ENCODE data around the gene MVK. TPM values are rescaled to one million over a fixed set of nuclear protein-coding genes. Genes with fewer than 3 reads are reported as not detected.
A peak's percentile ranks its signal among the peaks of the same experiment; 100 is the strongest.

MVK gene
- polyA plus RNA-seq, 1 of the 3 experiments (the other 2 are of a cell fraction), result 7.0 TPM

DNA sequence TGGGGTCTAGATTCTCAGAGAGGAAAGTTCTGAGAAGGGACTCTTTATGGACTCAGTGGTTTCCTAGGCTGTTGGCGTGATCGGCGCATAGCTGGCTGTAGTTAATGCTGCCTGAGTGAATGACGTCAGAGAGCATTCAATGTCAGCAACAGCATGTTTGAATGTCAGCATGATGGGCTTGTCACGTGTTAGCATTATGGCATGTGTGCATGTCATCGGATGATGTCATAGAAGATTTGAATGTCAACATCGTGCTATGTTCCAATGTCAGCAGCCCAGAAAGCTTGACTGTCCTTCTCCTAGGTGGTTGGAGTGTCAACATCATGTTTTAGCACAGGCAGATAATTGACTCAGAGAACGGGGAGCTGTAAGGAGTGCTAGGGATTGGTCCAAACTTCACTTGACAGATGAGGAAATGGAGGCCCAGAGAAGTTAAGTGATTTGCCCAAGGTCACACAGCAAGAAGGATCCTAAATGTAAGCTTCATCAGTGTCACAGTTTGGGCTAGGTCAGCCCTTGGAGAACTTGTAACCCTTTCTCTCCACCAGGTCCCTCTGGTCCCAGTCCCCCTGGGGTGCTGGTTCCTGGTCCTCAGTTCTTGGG, 45.5 kb downstream of the MVK start:
- H3K27me3 ChIP-seq (ENCODE audit: insufficient read depth), result peaks cover 23% of the 10 kb centered on the region; the same call in 1 of the 2 replicates
- ChIA-PET CTCF (interaction anchor here (0.8 to 5.2 kb wide), 5 partner anchors 13 to 156 kb away, joined by 3 to 33 read pairs (median 3); no protein-coding TSS in a partner anchor), POLR2A (no interaction called here)
- no peak for DNase-seq
- TF ChIP-seq ELF1 (IDR thresholded peaks at IDR 0.05) (no peak), GATA2 (CRISPR knock-in tag; IDR thresholded peaks at IDR 0.05) (no peak), TAF1 (IDR thresholded peaks at IDR 0.05; ENCODE audit: borderline replicate concordance, low read depth, low read length) (no peak), IRF3 (IDR thresholded peaks at IDR 0.05; ENCODE audit: low read depth, low read length) (no peak)
- no peaks in the 10 kb centered on the region for H3K79me2 ChIP-seq (ENCODE audit: insufficient read depth)
- no peaks in the 10 kb centered on the region for H3K36me3 ChIP-seq (replicated peaks in 1 of 2; ENCODE audit: control insufficient read depth in 1 of 2, insufficient read depth in 2 of 2, low read length in 1 of 2)
- no peaks in the 10 kb centered on the region for H4K20me1 ChIP-seq (ENCODE audit: insufficient read depth)
- H3F3A ChIP-seq (replicated peaks; ENCODE audit: insufficient read depth), result no peaks in the 10 kb centered on the region
- H3K27ac ChIP-seq (ENCODE audit: low read depth in 2 of 2, low read length in 1 of 2), result peak overlapping the region in 1 of 2 experiments; percentile 36; a peak in 1 of 4 replicates
- H3K9me2 ChIP-seq, result no peaks in the 10 kb centered on the region
- no peak overlapping the region for H3K9ac ChIP-seq
- no peak overlapping the region for H3K4me2 ChIP-seq
- no peaks in the 10 kb centered on the region for H3K9me3 ChIP-seq
- no peak overlapping the region for H3K4me3 ChIP-seq (ENCODE audit: low read depth in 2 of 2, low read length in 1 of 2)
- H2AFZ ChIP-seq (ENCODE audit: low read depth), result no peak overlapping the region
- WGBS (ENCODE audit: low lambda C conversion rate), result 74% methylated on average over 8 of the region's 8 CpGs
- peaks cover 0 to 68% of the 10 kb centered on the region in 2 experiments; a peak in 3 of 4 replicates for H3K4me1 ChIP-seq (ENCODE audit: control insufficient read depth in 1 of 2, insufficient read depth in 2 of 2, low read depth in 1 of 2, low read length in 1 of 2)

DNA sequence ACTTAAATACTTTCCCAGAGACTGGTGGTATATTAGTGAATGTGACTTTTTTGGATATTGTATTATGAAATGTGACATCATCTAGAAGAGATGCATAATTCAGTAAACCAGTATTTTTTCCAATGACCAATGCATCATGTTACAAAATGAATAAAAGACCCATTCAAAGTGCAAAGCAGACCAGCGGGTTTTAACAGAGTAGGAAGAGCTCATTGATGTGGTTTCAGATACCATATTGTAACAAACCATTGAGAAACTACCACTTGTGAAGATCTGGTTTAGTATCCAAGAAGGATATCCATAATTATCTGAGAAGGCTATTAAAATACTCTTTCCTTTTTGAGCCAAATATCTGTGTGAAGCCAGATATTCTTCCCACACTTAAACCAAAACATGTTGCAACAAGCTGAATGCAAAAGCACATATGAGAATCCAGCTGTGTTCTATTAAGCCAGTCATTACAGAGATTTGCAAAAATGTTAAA, 47.7 kb downstream of the MVK start:
- H3K36me3 ChIP-seq (replicated peaks in 1 of 2; ENCODE audit: control insufficient read depth in 1 of 2, insufficient read depth in 2 of 2, low read length in 1 of 2), result no peaks in the 10 kb centered on the region
- no peak overlapping the region for H2AFZ ChIP-seq (ENCODE audit: low read depth)
- peaks cover 0 to 82% of the 10 kb centered on the region in 2 experiments; a peak in 3 of 4 replicates for H3K4me1 ChIP-seq (ENCODE audit: control insufficient read depth in 1 of 2, insufficient read depth in 2 of 2, low read depth in 1 of 2, low read length in 1 of 2)
- H3K27ac ChIP-seq (ENCODE audit: low read depth in 2 of 2, low read length in 1 of 2), result peak overlapping the region in 1 of 2 experiments; percentile 93; a peak in 2 of 4 replicates
- H3K79me2 ChIP-seq (ENCODE audit: insufficient read depth), result no peaks in the 10 kb centered on the region
- no peak for DNase-seq
- ChIA-PET POLR2A (interaction anchor here (1.2 to 2.3 kb wide), 6 partner anchors 10 to 95 kb away, joined by 3 to 20 read pairs (median 6); no protein-coding TSS in a partner anchor), CTCF (interaction anchor here (1.0 to 5.2 kb wide), 9 partner anchors 14 to 101 kb away, joined by 3 to 33 read pairs (median 4); partner anchors contain the start of gene FAM222A)
- no peak overlapping the region for H3K4me3 ChIP-seq (ENCODE audit: low read depth in 2 of 2, low read length in 1 of 2)
- no peak overlapping the region for H3K4me2 ChIP-seq
- no peaks in the 10 kb centered on the region for H3K9me2 ChIP-seq
- 29% methylated on average over 1 of the region's 1 CpG for WGBS (ENCODE audit: low lambda C conversion rate)
- TF ChIP-seq TEAD4 (IDR thresholded peaks at IDR 0.05; ENCODE audit: borderline replicate concordance, insufficient read depth) (no peak), EP300 (IDR thresholded peaks at IDR 0.05; ENCODE audit: borderline replicate concordance in 1 of 2, low read depth in 1 of 2, low read length in 1 of 2) (peak in 1 of 2 experiments; percentile 31; a peak in 1 of 4 replicates)
- no peaks in the 10 kb centered on the region for H3K9me3 ChIP-seq
- no peak overlapping the region for H3K9ac ChIP-seq
- H3K27me3 ChIP-seq (ENCODE audit: insufficient read depth), result peaks cover 23% of the 10 kb centered on the region; the same call in 1 of the 2 replicates
- H4K20me1 ChIP-seq (ENCODE audit: insufficient read depth), result no peaks in the 10 kb centered on the region
- no peaks in the 10 kb centered on the region for H3F3A ChIP-seq (replicated peaks; ENCODE audit: insufficient read depth)

GRCh38 chr12:109621901-109622364, 48.3 kb downstream of the MVK start:
- 26% methylated on average over 21 of the region's 22 CpGs for WGBS (ENCODE audit: low lambda C conversion rate)
- Histone ChIP-seq H3K27ac (ENCODE audit: low read depth in 2 of 2, low read length in 1 of 2) (peak overlapping the region in 1 of 2 experiments; percentile 93; a peak in 2 of 4 replicates), H3K9ac (no peak overlapping the region), H3K4me3 (ENCODE audit: low read depth in 2 of 2, low read length in 1 of 2) (peak overlapping the region in 1 of 2 experiments; percentile 0; a peak in 1 of 4 replicates), H3K79me2 (ENCODE audit: insufficient read depth) (no peaks in the 10 kb centered on the region), H3K9me2 (no peaks in the 10 kb centered on the region), H3K4me1 (ENCODE audit: control insufficient read depth in 1 of 2, insufficient read depth in 2 of 2, low read depth in 1 of 2, low read length in 1 of 2) (peaks cover 0 to 79% of the 10 kb centered on the region in 2 experiments; a peak in 3 of 4 replicates), H2AFZ (ENCODE audit: low read depth) (no peak overlapping the region), H4K20me1 (ENCODE audit: insufficient read depth) (no peaks in the 10 kb centered on the region), H3F3A (replicated peaks; ENCODE audit: insufficient read depth) (no peaks in the 10 kb centered on the region), H3K9me3 (no peaks in the 10 kb centered on the region), H3K4me2 (no peak overlapping the region), H3K27me3 (ENCODE audit: insufficient read depth) (peaks cover 23% of the 10 kb centered on the region; the same call in 1 of the 2 replicates), H3K36me3 (replicated peaks in 1 of 2; ENCODE audit: control insufficient read depth in 1 of 2, insufficient read depth in 2 of 2, low read length in 1 of 2) (no peaks in the 10 kb centered on the region)
- TF ChIP-seq CHD2 (IDR thresholded peaks at IDR 0.05; ENCODE audit: low read length, partially characterized antibody), result peak; percentile 30
- peak; percentile 34; the same call in 1 of the 2 replicates for TF ChIP-seq MXI1 (IDR thresholded peaks at IDR 0.05; ENCODE audit: low read depth, low read length)
- peak; percentile 3; the same call in 1 of the 2 replicates for TF ChIP-seq SMC3 (IDR thresholded peaks at IDR 0.05; ENCODE audit: low read depth, low read length)
- TF ChIP-seq RAD21 (IDR thresholded peaks at IDR 0.05; ENCODE audit: low read length), result peak; percentile 23; the same call in 1 of the 2 replicates
- no peak for TF ChIP-seq SIN3A (IDR thresholded peaks at IDR 0.05; ENCODE audit: borderline replicate concordance, low read depth, low read length)
- TF ChIP-seq GATA2 (CRISPR knock-in tag; IDR thresholded peaks at IDR 0.05), result peak; percentile 77
- TF ChIP-seq EP300 (IDR thresholded peaks at IDR 0.05; ENCODE audit: borderline replicate concordance in 1 of 2, low read depth in 1 of 2, low read length in 1 of 2), result peak in 1 of 2 experiments; percentile 88; a peak in 2 of 4 replicates
- TF ChIP-seq RCOR1 (IDR thresholded peaks at IDR 0.05; ENCODE audit: low read length), result peak; percentile 76
- TF ChIP-seq FOSL2 (IDR thresholded peaks at IDR 0.05; ENCODE audit: borderline replicate concordance, low read depth), result no peak
- ChIA-PET POLR2A (interaction anchor here (0.7 to 2.3 kb wide), 11 partner anchors 11 to 94 kb away, joined by 3 to 20 read pairs (median 5); no protein-coding TSS in a partner anchor), CTCF (interaction anchor here (1.0 to 5.2 kb wide), 9 partner anchors 15 to 161 kb away, joined by 3 to 33 read pairs (median 4); partner anchors contain the start of gene FAM222A)
- peak; percentile 86 for DNase-seq
